Measurements from ENCODE around the gene SAMHD1. TPM values are rescaled to one million over a fixed set of nuclear protein-coding genes. Genes with fewer than 3 reads are reported as not detected.

The SAMHD1 gene
- total and polyA plus RNA-seq, 2 of the 8 experiments (the other 6 are each of a cell fraction or from before 2014, with no cell fraction given) = 22.0 to 37.1 TPM

DNA sequence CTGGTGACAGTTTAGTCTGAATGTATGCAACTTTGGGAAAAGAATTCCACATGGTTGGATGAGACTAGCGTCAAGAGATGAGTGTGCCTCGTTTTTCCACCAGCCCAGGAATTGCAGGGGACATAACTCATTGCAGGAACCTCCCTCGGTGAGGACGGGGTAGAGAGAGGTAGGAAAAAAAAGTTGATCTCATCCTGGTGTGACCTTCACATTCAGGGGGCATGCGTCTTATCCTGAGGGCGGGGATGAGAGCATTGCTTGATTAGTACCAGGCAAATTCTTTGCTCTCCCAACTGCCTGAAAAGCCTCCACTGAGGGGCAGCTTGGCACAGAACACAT is 63.8 kb downstream of the SAMHD1 start:
- DNase-seq (ENCODE audit: low read depth in 1 of 2, low spot score in 2 of 2) (no peak), FAIRE-seq (no peak)
- H2BK5ac ChIP-seq (ENCODE audit: low read depth, low read length) = no peak overlapping the region
- H3K27ac ChIP-seq (ENCODE audit: low read depth, low read length) = no peak overlapping the region
- POLR2A ChIA-PET (ENCODE audit: partially characterized antibody) = interaction anchor here (0.7 kb wide), 1 partner anchor 10 kb away, joined by 3 read pairs; no protein-coding TSS in a partner anchor
- H4K91ac ChIP-seq (replicated peaks; ENCODE audit: insufficient read length, low read length) = no peak overlapping the region
- CTCF ChIA-PET (ENCODE audit: partially characterized antibody) = interaction anchor here (0.9 to 4.1 kb wide), 15 partner anchors 10 to 133 kb away, joined by 3 to 15 read pairs (median 5); a partner anchor contains a TSS
- no peak overlapping the region for H4K5ac ChIP-seq (ENCODE audit: insufficient read length, low read depth, low read length)
- 0 out of 8 replicates have a peak overlapping the region, but pooled peaks of 1 of the 4 experiments have one; percentile 19 for H3K4me3 ChIP-seq (ENCODE audit: extremely low read depth in 1 of 4, insufficient read depth in 2 of 4, low read depth in 3 of 4, low read length in 4 of 4)
- H3K4ac ChIP-seq (replicated peaks; ENCODE audit: insufficient read length, low read depth, low read length) = no peak overlapping the region
- H2BK15ac ChIP-seq (ENCODE audit: low read length) = no peak overlapping the region
- no peak overlapping the region for H2BK12ac ChIP-seq (ENCODE audit: low read depth, low read length)
- H3K23me2 ChIP-seq (ENCODE audit: low read depth, low read length) = no peaks in the 10 kb centered on the region
- no peak overlapping the region for H3K23ac ChIP-seq (ENCODE audit: insufficient read length)
- H3K56ac ChIP-seq (replicated peaks; ENCODE audit: insufficient read length, low read depth, low read length) = no peak overlapping the region
- no peak for TF ChIP-seq TCF12 (IDR thresholded peaks at IDR 0.05; ENCODE audit: low read depth, low read length)
- no peak for TF ChIP-seq TBP (IDR thresholded peaks at IDR 0.05; ENCODE audit: low read depth, low read length)
- H4K8ac ChIP-seq (ENCODE audit: extremely low read depth, insufficient read depth, low read length) = no peak overlapping the region
- H3K9ac ChIP-seq (replicated peaks in 1 of 4; ENCODE audit: extremely low read depth in 1 of 4, low read depth in 3 of 4, low read length in 3 of 4) = no peak overlapping the region
- H2BK20ac ChIP-seq (ENCODE audit: low read length) = no peak overlapping the region
- peaks cover 0 to 17% (median under 1%) of the 10 kb centered on the region in 4 experiments; a peak in 4 of 8 replicates for H3K36me3 ChIP-seq (ENCODE audit: control insufficient read depth in 2 of 4, insufficient read depth in 4 of 4, low read length in 3 of 4)
- H3K4me1 ChIP-seq (replicated peaks in 1 of 4; ENCODE audit: control insufficient read depth in 3 of 4, insufficient read depth in 4 of 4, low read length in 3 of 4) = peaks cover 4 to 12% (median 7%) of the 10 kb centered on the region in 4 experiments
- peak overlapping the region; percentile 55; the same call in 1 of the 2 replicates for H2AFZ ChIP-seq (ENCODE audit: low read length)
- 69% methylated on average over 6 of the region's 6 CpGs; no CpG with 5 or more reads in 1 of the 2 experiments for WGBS, 2 experiments (ENCODE audit: extremely low coverage in 1 of 2, insufficient coverage in 1 of 2, insufficient read length in 1 of 2, insufficient replicate concordance in 2 of 2, low coverage in 1 of 2, low lambda C conversion rate in 2 of 2, missing lambda C conversion rate in 1 of 2)
- H3K18ac ChIP-seq (ENCODE audit: extremely low read depth, low read length) = no peak overlapping the region
- H2AK5ac ChIP-seq (ENCODE audit: low read depth, low read length) = no peak overlapping the region
- H4K20me1 ChIP-seq (replicated peaks in 1 of 2; ENCODE audit: control insufficient read depth in 1 of 2, insufficient read depth in 2 of 2, low read length in 2 of 2) = no peaks in the 10 kb centered on the region
- H2BK120ac ChIP-seq (replicated peaks; ENCODE audit: low read depth, low read length) = no peak overlapping the region
- no peaks in the 10 kb centered on the region for H3K79me1 ChIP-seq (ENCODE audit: low read depth, low read length)
- peak overlapping the region; percentile 0 to 48; a peak in 2 of 4 replicates for H3K4me2 ChIP-seq (ENCODE audit: insufficient read depth in 1 of 2, low read depth in 2 of 2, low read length in 2 of 2)
- no peaks in the 10 kb centered on the region for H3K27me3 ChIP-seq (replicated peaks in 1 of 4; ENCODE audit: control insufficient read depth in 3 of 4, extremely low read depth in 1 of 4, insufficient read depth in 3 of 4, low read length in 3 of 4)
- H3K79me2 ChIP-seq (ENCODE audit: control insufficient read depth in 1 of 2, insufficient read depth in 2 of 2, low read length in 2 of 2) = no peaks in the 10 kb centered on the region
- H3K9me3 ChIP-seq (ENCODE audit: insufficient read depth in 2 of 2, low read depth in 1 of 2, low read length in 1 of 2) = no peaks in the 10 kb centered on the region
- no peak overlapping the region for H3K14ac ChIP-seq (ENCODE audit: insufficient read length)
